Measurements from ENCODE around the gene SS18L1. TPM values are rescaled to one million over a fixed set of nuclear protein-coding genes. Genes with fewer than 3 reads are reported as not detected.

The SS18L1 gene
- total RNA-seq, 1 experiment from 2014 or later: 34.1 TPM

DNA sequence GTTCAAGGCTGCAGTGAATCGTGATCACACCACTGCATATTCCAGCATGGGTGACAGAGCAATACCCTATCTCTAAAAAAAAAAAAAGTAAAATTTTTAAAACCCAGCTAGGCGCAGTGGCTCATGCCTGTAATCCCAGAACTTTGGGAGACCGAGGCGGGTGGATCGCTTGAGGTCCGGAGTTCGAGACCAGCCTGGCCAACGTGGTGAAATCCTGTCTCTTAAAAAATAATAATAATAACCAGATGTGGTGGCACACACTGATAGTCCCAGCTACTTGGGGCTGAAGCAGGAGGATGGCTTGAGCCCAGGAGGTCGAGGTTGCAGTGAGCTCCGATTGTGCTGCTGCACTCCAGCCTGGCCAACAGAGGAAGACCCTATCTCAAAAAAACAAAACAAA lies 52.7 kb downstream of the SS18L1 start:
- Mint-ChIP-seq H3K27me3 (ENCODE audit: low read depth) (no peaks in the 10 kb centered on the region), H3K4me1 (no peaks in the 10 kb centered on the region), H3K36me3 (peaks cover 27% of the 10 kb centered on the region), H3K9me3 (no peaks in the 10 kb centered on the region), H3K27ac (no peak overlapping the region), H3K4me3 (no peak overlapping the region)
- ChIA-PET POLR2A (no interaction called here), CTCF (no interaction called here)
- DNase-seq (ENCODE audit: low spot score) (no peak), ATAC-seq (no peak)
- TF ChIP-seq ZNF138 (CRISPR knock-in tag; conservative IDR thresholded peaks at IDR 0.05) (no peak), ZNF317 (CRISPR knock-in tag; IDR thresholded peaks at IDR 0.05; ENCODE audit: borderline replicate concordance, low read depth) (no peak), TCF7 (CRISPR knock-in tag; IDR thresholded peaks at IDR 0.05; ENCODE audit: low read depth) (no peak), PRRX2 (CRISPR knock-in tag; IDR thresholded peaks at IDR 0.05) (no peak), CBFB (CRISPR knock-in tag; IDR thresholded peaks at IDR 0.05; ENCODE audit: low read depth) (no peak)

- Mint-ChIP-seq H3K27ac (no peak overlapping the region), H3K4me1 (no peaks in the 10 kb centered on the region), H3K4me3 (no peak overlapping the region), H3K9me3 (no peaks in the 10 kb centered on the region), H3K27me3 (ENCODE audit: low read depth) (no peaks in the 10 kb centered on the region), H3K36me3 (peaks cover 36% of the 10 kb centered on the region)
- POLR2A ChIA-PET: no interaction called here
- ATAC-seq (no peak), DNase-seq (ENCODE audit: low spot score) (no peak)
- CTCF ChIA-PET: no interaction called here
- no peak for TF ChIP-seq SP1 (CRISPR knock-in tag; conservative IDR thresholded peaks at IDR 0.05)
- no peak for TF ChIP-seq ZNF219 (CRISPR knock-in tag; IDR thresholded peaks at IDR 0.05; ENCODE audit: borderline replicate concordance)
- no peak for TF ChIP-seq HMGA2 (CRISPR knock-in tag; IDR thresholded peaks at IDR 0.05)
- no peak for TF ChIP-seq TEAD4 (CRISPR knock-in tag; IDR thresholded peaks at IDR 0.05)
- TF ChIP-seq SMAD3 (CRISPR knock-in tag; IDR thresholded peaks at IDR 0.05; ENCODE audit: borderline replicate concordance): no peak
- no peak for TF ChIP-seq ZNF232 (CRISPR knock-in tag; IDR thresholded peaks at IDR 0.05)
- no peak for TF ChIP-seq ZNF138 (CRISPR knock-in tag; conservative IDR thresholded peaks at IDR 0.05)
- TF ChIP-seq, protein P1, sequence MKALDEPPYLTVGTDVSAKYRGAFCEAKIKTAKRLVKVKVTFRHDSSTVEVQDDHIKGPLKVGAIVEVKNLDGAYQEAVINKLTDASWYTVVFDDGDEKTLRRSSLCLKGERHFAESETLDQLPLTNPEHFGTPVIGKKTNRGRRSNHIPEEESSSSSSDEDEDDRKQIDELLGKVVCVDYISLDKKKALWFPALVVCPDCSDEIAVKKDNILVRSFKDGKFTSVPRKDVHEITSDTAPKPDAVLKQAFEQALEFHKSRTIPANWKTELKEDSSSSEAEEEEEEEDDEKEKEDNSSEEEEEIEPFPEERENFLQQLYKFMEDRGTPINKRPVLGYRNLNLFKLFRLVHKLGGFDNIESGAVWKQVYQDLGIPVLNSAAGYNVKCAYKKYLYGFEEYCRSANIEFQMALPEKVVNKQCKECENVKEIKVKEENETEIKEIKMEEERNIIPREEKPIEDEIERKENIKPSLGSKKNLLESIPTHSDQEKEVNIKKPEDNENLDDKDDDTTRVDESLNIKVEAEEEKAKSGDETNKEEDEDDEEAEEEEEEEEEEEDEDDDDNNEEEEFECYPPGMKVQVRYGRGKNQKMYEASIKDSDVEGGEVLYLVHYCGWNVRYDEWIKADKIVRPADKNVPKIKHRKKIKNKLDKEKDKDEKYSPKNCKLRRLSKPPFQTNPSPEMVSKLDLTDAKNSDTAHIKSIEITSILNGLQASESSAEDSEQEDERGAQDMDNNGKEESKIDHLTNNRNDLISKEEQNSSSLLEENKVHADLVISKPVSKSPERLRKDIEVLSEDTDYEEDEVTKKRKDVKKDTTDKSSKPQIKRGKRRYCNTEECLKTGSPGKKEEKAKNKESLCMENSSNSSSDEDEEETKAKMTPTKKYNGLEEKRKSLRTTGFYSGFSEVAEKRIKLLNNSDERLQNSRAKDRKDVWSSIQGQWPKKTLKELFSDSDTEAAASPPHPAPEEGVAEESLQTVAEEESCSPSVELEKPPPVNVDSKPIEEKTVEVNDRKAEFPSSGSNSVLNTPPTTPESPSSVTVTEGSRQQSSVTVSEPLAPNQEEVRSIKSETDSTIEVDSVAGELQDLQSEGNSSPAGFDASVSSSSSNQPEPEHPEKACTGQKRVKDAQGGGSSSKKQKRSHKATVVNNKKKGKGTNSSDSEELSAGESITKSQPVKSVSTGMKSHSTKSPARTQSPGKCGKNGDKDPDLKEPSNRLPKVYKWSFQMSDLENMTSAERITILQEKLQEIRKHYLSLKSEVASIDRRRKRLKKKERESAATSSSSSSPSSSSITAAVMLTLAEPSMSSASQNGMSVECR (CRISPR knock-in tag; IDR thresholded peaks at IDR 0.05; ENCODE audit: borderline replicate concordance): no peak
- TF ChIP-seq, protein P2, sequence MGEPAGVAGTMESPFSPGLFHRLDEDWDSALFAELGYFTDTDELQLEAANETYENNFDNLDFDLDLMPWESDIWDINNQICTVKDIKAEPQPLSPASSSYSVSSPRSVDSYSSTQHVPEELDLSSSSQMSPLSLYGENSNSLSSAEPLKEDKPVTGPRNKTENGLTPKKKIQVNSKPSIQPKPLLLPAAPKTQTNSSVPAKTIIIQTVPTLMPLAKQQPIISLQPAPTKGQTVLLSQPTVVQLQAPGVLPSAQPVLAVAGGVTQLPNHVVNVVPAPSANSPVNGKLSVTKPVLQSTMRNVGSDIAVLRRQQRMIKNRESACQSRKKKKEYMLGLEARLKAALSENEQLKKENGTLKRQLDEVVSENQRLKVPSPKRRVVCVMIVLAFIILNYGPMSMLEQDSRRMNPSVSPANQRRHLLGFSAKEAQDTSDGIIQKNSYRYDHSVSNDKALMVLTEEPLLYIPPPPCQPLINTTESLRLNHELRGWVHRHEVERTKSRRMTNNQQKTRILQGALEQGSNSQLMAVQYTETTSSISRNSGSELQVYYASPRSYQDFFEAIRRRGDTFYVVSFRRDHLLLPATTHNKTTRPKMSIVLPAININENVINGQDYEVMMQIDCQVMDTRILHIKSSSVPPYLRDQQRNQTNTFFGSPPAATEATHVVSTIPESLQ (CRISPR knock-in tag; IDR thresholded peaks at IDR 0.05): no peak
Measured at GRCh38 chr20:62197311-62197710, 53.7 kb downstream of the SS18L1 start.

GRCh38 chr20:62197801-62198200 lies 54.2 kb downstream of the SS18L1 start:
- no peaks in the 10 kb centered on the region for H3K9me3 Mint-ChIP-seq
- TF ChIP-seq SMAD3 (CRISPR knock-in tag; IDR thresholded peaks at IDR 0.05; ENCODE audit: borderline replicate concordance) (no peak), E2F1 (CRISPR knock-in tag; IDR thresholded peaks at IDR 0.05) (no peak), ZBTB43 (CRISPR knock-in tag; IDR thresholded peaks at IDR 0.05) (no peak)
- H3K4me1 Mint-ChIP-seq: no peaks in the 10 kb centered on the region
- H3K27me3 Mint-ChIP-seq (ENCODE audit: low read depth): no peaks in the 10 kb centered on the region
- H3K27ac Mint-ChIP-seq: no peak overlapping the region
- CTCF ChIA-PET: no interaction called here
- H3K4me3 Mint-ChIP-seq: no peak overlapping the region
- no peak for ATAC-seq
- no peak for DNase-seq (ENCODE audit: low spot score)
- H3K36me3 Mint-ChIP-seq: peaks cover 38% of the 10 kb centered on the region
- POLR2A ChIA-PET: no interaction called here

Data from WTC11 (cell line).